Choroid plexus epithelial cell (primary cell): ENCODE data around the gene AQP6.

Source experiments
- DNase-seq: peaks from one replicate; pipeline ENCODE4 v3.0.0-alpha.2; 2010; ENCODE audit warnings: low read depth
- H3K4me3 ChIP-seq: 2 replicates; pipeline ENCODE4 v1.5.1; 2011; ENCODE audit warnings: low read depth, mild to moderate bottlenecking, control low read depth, low read length, moderate library complexity
- CTCF ChIP-seq: conservative IDR thresholded peaks from 2 replicates; pipeline ENCODE4 v1.5.1; 2011; ENCODE audit warnings: low read depth, mild to moderate bottlenecking, control low read depth, inconsistent platforms, low read length, moderate library complexity

The AQP6 gene

GRCh38 chr12:50025187-50026059 lies 52.7 kb downstream of the AQP6 start, which contains the start of gene RACGAP1:
Gene RACGAP1, minus strand, starts transcription at chr12:50025494. Its CDS starts 8,779 bp downstream, at chr12:50016715.
- TF ChIP-seq CTCF, result no peak
- H3K4me3 ChIP-seq, result peak within 1 kb of the TSS; percentile 97
- DNase-seq, result peak; percentile 99

GRCh38 chr12:50026691-50027090 lies 53.9 kb downstream of the AQP6 start:
- TF ChIP-seq CTCF, result no peak
- no peak overlapping the region for H3K4me3 ChIP-seq
- DNase-seq, result no peak
